ENCODE data around the gene DSG3. TPM values are rescaled to one million over a fixed set of nuclear protein-coding genes. Genes with fewer than 3 reads are reported as not detected.
"Not testable (repeated sequence)": the region's sequence is repeated elsewhere in the genome, so short reads cannot be mapped to it uniquely, and the experiment has no call there.

Gene DSG3
- polyA plus RNA-seq, 4 donors, result 0.01 TPM; not detected in 3

DNA sequence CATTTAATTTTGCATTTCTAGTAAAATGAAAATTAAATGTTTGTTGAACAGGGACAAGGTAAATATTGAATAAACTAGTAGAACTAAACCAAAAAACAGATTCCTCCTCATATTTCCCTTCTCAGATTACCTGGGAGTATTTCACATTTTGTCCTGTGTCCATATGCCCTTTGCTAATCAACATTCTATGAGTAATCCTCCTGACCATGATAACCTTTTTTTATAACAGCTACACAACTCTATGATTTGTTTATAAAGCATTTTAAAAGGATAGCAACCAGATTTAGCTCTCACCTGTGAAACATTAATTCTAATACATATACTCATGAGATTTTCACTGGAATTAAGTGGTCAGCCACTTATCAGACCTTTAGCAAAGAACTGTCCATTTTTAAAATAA lies 43.3 kb downstream of the DSG3 start:
- DNase-seq (ENCODE audit: low read depth in 4 of 4, low spot score in 3 of 4), result no peak

GRCh38 chr18:31491586-31491985 lies 44.0 kb downstream of the DSG3 start:
- DNase-seq (ENCODE audit: low read depth in 4 of 4, low spot score in 3 of 4), result no peak

- DNase-seq (ENCODE audit: low read depth in 4 of 4, low spot score in 3 of 4), result no peak
These were observed 45.1 kb downstream of the DSG3 start for GRCh38 chr18:31492671-31493070.

- no peak for DNase-seq (ENCODE audit: low read depth in 4 of 4, low spot score in 3 of 4)
These were observed 45.6 kb downstream of the DSG3 start for GRCh38 chr18:31493171-31493570.

DNA sequence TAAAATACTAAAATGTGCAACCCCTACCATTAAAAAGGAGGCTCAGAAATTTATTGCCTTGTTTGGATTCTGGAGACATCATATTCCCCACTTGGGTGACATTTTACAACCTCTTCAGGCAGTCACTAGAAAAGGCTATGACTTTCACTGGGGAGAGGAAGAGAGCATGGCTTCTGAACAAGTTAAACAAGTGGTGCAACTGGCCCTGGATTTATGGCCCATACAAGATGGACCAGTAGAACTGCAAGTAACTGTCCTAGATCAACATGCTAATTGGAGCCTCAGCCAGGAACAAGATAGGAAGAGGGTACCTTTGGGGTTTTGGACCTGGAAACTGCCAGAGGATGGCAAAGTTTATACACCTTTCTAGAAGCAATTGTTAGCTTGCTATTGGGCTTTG lies 46.4 kb downstream of the DSG3 start:
- DNase-seq (ENCODE audit: low read depth in 4 of 4, low spot score in 3 of 4), result no peak

DNA sequence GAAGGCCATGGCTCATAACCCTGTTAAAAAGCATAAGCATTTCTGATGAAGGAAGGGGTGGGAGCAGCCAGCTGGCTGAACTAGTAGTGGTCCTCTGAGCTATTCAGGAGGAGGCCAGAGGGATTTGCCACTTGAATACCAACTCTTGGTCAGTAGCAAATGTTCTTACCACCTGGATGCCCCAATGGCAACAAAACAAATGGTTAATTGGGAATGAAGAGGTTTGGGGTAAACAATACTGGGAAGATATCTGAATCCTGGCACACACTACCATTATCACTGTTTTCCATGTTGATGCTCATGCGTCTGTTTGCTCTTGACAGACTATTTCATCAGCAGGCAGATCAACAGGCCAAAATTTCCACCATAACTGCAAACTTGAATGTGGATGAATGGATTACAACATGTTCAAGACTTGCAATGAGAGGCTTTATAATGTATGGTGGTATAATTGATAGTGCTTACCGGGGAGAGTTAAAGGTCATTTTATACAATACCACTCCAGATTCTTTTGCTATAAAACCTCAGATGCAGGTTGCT lies 47.2 kb downstream of the DSG3 start:
- not testable (repeated sequence) for DNase-seq (ENCODE audit: low read depth in 4 of 4, low spot score in 3 of 4)

DNA sequence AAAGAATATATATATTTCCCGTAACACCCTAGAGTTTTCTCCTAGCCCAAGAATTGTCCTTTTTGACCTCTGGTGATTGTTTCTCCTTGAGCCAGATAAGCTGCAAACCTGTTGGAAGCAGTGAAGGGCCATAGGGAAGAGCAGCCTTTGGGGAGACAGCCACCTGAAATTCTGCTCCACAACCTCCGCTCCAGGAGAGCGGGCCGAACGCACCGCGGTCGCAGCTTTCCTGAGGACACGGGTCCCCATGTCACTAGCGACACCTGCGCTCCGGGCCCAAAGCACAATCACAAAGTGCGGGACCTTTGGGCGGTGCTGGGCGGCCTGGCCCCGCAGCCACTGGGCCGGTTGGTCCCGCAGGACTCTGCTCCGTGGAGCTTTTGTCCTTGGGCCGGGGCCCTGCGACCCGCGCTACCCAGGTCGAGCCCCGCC lies 49.9 kb downstream of the DSG3 start:
- DNase-seq (ENCODE audit: low read depth in 4 of 4, low spot score in 3 of 4), result no peak

- peak; percentile 33 to 57 (median 37) for DNase-seq (ENCODE audit: low read depth in 4 of 4, low spot score in 3 of 4)
These were observed 50.5 kb downstream of the DSG3 start, which contains the start of gene DSG2 for GRCh38 chr18:31497836-31498573. TSS of gene DSG2 (plus strand) at chr18:31498177. CDS start at chr18:31498252, 75 bp downstream.

GRCh38 chr18:31498574-31499524 lies 51.3 kb downstream of the DSG3 start:
- peak in 2 of 4 donors; percentile 7 to 16 for DNase-seq (ENCODE audit: low read depth in 4 of 4, low spot score in 3 of 4)

GRCh38 chr18:31500051-31500688 lies 52.6 kb downstream of the DSG3 start:
- no peak for DNase-seq (ENCODE audit: low read depth in 4 of 4, low spot score in 3 of 4)

- DNase-seq (ENCODE audit: low read depth in 4 of 4, low spot score in 3 of 4), result no peak
These were observed 55.5 kb downstream of the DSG3 start for GRCh38 chr18:31503011-31503410.

- DNase-seq (ENCODE audit: low read depth in 4 of 4, low spot score in 3 of 4), result no peak
These were observed 57.1 kb downstream of the DSG3 start for GRCh38 chr18:31504455-31505147.

- no peak for DNase-seq (ENCODE audit: low read depth in 4 of 4, low spot score in 3 of 4)
These were observed 57.6 kb downstream of the DSG3 start for GRCh38 chr18:31505156-31505555.

DNA sequence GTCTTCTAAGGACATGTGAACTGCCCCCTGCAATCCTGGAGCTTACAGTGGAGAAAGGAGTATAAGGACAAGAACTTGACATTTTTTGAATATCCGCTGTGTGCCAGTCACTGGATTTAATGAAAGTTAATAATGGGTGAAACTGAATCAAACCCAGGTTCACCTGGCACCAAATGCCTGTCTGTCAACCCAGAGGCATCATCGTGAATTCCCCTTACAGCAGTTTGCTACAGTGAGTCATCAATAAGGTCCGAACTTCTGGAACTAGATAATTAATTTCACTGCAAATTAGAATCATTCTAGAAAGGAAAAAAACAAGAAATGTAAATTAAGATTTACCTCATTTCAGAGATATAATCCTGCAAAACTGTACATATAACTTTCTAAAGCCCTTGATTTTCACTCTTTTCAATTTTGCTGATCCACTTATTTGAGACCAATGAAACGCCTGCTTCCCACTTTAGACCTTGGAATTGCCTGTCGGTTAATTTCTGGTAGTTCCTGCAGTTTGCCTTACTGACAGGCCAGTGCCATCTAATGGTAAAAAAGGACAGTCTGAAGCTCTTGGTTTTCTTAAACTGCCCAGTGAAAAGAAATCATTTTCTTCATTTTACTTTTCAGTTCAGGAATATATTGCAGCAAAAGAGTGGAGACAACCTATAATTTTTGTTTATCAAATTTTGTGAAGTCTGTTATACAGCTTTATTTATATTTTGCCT lies 58.6 kb downstream of the DSG3 start:
- DNase-seq (ENCODE audit: low read depth in 4 of 4, low spot score in 3 of 4), result no peak

DNA sequence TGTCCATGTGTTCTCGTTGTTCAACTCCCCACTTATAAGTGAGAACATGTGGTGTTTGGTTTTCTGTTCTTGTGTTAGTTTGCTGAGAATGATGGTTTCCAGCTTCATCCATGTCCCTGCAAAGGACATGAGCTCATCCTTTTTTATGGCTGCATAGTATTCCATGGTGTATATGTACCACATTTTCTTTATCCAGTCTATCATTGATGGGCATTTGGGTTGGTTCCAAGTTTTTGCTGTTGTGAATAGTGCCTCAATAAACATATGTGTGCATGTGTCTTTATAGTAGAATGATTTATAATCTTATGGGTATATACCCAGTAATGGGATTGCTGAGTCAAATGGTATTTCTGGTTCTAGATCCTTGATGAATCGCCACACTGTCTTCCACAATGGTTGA lies 59.6 kb downstream of the DSG3 start:
- not testable (repeated sequence) for DNase-seq (ENCODE audit: low read depth in 4 of 4, low spot score in 3 of 4)

GRCh38 chr18:31508781-31509180 lies 61.2 kb downstream of the DSG3 start:
- no peak for DNase-seq (ENCODE audit: low read depth in 4 of 4, low spot score in 3 of 4)

- no peak for DNase-seq (ENCODE audit: low read depth in 4 of 4, low spot score in 3 of 4)
These were observed 62.0 kb downstream of the DSG3 start for GRCh38 chr18:31509571-31509970.

GRCh38 chr18:31510319-31510718 lies 62.8 kb downstream of the DSG3 start:
- DNase-seq (ENCODE audit: low read depth in 4 of 4, low spot score in 3 of 4), result no peak

- DNase-seq (ENCODE audit: low read depth in 4 of 4, low spot score in 3 of 4), result no peak
These were observed 63.6 kb downstream of the DSG3 start for GRCh38 chr18:31511098-31511497.

Measured in right renal pelvis (tissue), 4 donors.